IMR-90 (cell line): Measurements from ENCODE around the gene FOSL1.

Experiments used
- BHLHE40 ChIP-seq: fragments of 150-350 bp; IDR thresholded peaks from 2 replicates; pipeline ENCODE4 v1.6.1; 2016; ENCODE audit warnings: mild to moderate bottlenecking, low read depth, low read length
- CEBPB ChIP-seq: IDR thresholded peaks from 2 replicates; pipeline ENCODE4 v1.6.1; 2012; ENCODE audit warnings: low read depth, low read length, improper control_type of control experiment
- CTCF ChIP-seq: conservative IDR thresholded peaks from 2 replicates; pipeline ENCODE4 v1.5.1; 2012; ENCODE audit warnings: mild to moderate bottlenecking, low read depth, low read length, improper control_type of control experiment
- MAZ ChIP-seq: IDR thresholded peaks from 2 replicates; pipeline ENCODE4 v1.6.1; 2012; ENCODE audit warnings: low read depth, mild to moderate bottlenecking, low read length, improper control_type of control experiment, moderate library complexity, borderline replicate concordance
- MXI1 ChIP-seq: IDR thresholded peaks from 2 replicates; pipeline ENCODE4 v1.6.1; 2012; ENCODE audit warnings: low read depth, mild to moderate bottlenecking, low read length, moderate library complexity, borderline replicate concordance
- NFE2L2 ChIP-seq: fragments of 150-350 bp; IDR thresholded peaks from 2 replicates; pipeline ENCODE4 v1.6.1; 2016; ENCODE audit warnings: low read depth, mild to moderate bottlenecking, low read length
- POLR2A ChIP-seq: IDR thresholded peaks from 2 replicates; pipeline ENCODE4 v1.6.1; 2012; ENCODE audit warnings: mild to moderate bottlenecking, low read depth, low read length
- RAD21 ChIP-seq: IDR thresholded peaks from 2 replicates; pipeline ENCODE4 v1.6.1; 2012; ENCODE audit warnings: low read length, improper control_type of control experiment
- RCOR1 ChIP-seq: IDR thresholded peaks from 2 replicates; pipeline ENCODE4 v1.6.1; 2012; ENCODE audit warnings: mild to moderate bottlenecking, low read length, improper control_type of control experiment; ENCODE audit not compliant: insufficient replicate concordance
- SMC3 ChIP-seq: fragments of 150-350 bp; IDR thresholded peaks from 2 replicates; pipeline ENCODE4 v1.6.1; 2016; ENCODE audit warnings: low read depth, mild to moderate bottlenecking, antibody characterized with exemption, low read length, moderate library complexity

DNA sequence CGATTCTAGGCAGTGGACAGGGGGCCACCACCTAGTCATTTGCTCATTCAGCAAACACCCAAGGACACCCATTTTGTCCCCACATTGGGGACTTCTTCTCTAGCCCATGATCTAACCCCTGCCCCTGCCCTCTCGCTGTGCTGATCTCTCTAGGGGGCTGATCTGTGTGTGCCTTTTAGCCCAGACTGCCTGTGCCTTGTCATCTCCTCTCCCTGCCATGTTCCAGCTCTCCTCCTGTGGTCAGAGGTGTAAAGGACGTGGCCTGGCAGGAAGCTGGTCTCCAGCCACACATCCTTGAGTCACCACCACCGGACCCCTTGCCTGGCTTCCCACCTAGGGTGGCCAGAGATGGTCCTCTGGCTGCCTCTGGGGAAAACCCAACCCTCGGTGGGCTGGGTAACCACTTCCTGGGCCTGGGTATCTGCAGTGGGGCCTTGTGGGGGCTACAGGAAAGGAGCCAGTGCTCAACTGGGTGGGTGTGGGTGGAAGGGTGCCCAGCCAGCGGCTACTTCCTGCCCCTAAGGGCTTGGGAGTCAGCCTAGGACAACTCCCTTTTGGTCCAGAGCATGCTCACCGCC lies 19.3 kb downstream of the FOSL1 start:
- TF ChIP-seq CTCF (no peak), POLR2A (no peak), BHLHE40 (no peak), SMC3 (no peak), NFE2L2 (no peak), RCOR1 (no peak), CEBPB (no peak), RAD21 (no peak), MAZ (no peak), MXI1 (no peak)
